Stimulated activated CD8-positive, alpha-beta memory T cell treated with anti-CD3 and anti-CD28 coated beads, Interleukin-15, amount 100 ng/mL, for 48 hours (primary cell): ENCODE measurements around the gene CLSTN1.

Source experiments
- DNase-seq, 2 donors: peaks; one replicate each; pipeline ENCODE4 v3.0.0-alpha.2; 2020; ENCODE audit warnings: low read depth in 2 of 2

Gene CLSTN1

DNA sequence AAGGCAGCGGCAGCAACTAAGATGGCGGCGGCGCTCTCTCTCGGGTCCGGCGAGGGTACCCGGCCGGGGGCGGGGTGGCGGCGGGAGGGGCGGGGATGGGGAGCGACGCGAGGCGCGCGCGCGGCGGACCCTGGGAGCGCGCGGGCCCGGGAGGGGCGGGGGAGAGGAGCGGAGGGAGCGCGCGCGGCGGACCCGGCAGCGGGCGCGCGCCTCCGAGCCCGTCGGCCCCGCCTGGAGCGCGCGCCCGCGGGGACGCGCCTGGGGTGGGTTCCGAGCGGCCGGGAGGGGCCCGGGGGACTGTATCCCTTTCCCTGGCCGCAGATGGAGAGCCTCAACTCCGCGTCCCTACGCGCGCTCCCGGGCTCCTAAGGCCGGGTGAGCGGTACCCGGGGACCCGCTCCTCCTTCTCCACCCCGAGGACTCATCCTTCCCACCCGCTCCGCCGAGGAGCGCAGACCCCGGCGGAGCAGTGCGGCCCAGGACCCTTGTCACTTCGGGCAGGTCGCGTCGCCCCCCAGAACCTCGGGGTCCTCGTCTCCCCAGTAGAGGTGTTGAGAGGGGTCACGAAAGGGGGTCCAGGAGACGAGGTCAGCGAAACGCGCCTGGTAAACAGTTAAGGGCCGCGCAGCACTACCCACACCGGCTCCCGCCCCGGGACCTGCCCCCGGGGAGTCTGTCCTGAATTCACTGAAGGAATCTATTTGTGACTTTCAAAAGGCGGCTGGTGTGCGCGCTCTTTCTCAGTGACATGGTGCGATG is at the start of gene CLSTN1:
Gene CLSTN1, minus strand, starts transcription at position 23 of the 759 bp plus-strand sequence. CDS start 232 bp downstream, outside the sequence.
- peak; percentile 80 to 82 for DNase-seq

DNA sequence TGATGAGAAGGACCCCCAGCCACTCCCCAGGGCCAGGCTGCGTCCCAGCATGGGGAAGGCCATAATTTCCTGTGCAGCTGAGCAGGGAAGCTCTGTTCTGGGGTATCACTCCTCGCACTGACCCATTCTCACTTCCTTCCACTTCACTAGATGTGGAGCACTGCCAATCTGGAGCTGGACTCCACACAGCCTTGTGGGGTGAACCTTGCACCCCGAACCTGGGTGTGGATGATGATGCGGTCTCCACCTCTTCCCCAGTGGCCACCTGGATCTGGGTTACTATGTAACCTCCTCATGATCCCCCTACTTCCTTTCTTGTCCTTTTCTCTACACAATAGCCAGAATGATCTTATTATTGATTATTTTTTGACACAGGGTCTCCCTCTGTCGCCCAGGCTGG is 49.6 kb upstream of the CLSTN1 start:
- no peak for DNase-seq

DNA sequence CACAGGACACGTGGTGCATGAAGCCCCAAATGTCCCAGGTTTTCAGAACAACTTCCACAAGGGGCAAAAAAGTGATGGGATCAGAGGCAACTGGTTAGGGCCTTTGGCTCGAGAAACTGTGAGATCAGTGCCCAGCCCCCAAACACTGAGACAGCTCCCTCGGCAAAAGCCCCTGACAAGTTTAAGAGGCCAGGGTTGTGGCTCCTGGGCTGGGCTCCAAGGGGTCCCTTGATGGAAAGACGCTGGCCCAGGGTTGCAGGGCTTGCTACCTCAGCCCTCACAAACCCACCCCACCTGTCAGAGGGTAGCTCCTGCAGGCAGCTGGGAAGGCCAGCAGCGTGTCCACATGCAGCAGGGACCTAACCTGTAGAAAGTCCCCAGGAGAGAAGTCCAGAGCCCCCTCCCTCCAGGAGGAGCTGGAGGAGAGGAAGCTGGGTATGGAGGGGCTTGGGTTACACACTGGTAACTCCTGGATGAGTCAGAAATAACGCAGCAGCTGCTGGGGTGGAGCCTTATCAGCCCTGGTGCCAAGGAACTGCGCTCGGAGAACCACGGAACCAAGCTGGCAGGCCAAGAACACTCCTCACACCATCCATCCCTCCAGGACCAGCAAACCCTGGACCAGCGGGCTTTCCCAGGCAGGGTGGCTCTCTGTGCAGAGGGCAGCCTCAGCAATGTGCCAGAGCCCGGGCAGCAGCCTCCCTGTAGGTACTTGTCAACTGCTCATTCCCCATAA is 48.8 kb upstream of the CLSTN1 start:
- DNase-seq, result no peak

DNA sequence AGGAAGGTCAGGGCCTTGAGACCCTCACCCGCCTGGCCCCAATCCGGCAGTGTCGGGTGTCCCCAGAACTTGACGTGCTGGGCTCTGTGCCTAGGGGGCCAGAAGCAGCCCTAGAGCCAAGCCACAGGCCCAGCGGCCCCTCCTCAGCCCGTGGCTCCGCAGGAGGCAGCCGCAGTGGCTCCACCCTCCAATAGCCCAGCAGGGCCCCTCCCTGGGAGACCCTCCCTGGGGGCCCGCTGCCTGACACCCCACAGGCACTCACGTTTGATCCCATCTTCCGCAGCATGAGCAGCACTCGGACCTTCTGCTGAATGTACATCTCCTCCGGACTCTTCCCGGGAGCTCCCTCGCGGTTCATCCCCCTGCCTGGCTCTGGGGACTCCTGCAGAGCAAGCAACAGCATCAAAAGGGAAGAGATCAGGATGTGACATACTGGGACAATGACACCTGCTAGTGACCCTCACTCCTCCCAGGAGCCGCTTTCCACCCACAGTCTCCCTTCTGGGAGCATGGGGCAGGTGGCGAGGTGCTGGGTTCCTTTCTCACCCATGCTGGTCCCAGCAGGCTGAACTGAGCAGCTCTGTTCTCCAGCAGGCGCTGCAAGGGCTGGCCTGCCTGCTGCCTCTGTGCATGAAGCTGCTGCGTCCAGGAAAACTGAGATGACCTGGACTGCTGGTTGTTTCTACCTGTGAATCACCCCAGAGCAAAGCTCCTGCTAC is 48.1 kb upstream of the CLSTN1 start:
- DNase-seq, result no peak

DNA sequence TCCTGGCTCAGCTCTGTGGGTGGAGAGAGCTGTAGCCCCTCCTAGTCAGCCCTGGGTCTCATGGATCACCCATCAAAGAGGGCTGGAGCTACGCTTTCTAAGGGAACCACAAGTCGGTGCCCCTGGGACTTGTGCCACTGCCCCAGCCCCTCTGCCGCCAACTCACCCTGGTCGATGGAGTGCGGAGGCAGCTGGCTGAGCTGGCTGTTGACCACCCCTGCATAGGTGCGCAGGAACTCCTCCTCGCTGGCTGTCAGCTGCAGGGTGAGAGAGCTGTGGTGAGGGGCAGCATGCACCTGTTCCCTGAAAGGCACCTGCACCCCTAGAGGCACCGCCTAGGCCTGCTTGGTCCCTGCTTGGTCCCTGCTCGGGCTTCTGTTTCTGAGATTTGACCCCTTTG is 47.3 kb upstream of the CLSTN1 start:
- no peak for DNase-seq

DNA sequence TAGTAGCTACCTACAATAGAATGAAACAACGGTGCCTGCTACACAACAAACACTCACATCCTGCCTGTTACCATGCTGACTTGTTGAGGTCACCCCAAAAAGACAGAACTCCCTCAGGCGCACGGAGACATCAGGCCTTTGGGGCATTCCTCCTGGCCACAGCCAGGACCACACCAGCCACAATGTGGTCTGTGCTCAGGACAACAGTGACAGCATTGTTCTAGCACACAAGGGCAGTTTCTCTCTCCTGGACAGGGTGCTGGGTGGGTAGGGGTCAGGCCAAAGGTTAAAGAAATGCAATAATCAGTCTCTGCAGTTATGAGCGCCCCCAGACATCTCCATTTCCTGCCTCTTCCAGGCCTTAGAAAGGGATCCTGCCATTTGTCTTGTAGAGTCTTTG is 46.8 kb upstream of the CLSTN1 start:
- DNase-seq, result no peak

DNA sequence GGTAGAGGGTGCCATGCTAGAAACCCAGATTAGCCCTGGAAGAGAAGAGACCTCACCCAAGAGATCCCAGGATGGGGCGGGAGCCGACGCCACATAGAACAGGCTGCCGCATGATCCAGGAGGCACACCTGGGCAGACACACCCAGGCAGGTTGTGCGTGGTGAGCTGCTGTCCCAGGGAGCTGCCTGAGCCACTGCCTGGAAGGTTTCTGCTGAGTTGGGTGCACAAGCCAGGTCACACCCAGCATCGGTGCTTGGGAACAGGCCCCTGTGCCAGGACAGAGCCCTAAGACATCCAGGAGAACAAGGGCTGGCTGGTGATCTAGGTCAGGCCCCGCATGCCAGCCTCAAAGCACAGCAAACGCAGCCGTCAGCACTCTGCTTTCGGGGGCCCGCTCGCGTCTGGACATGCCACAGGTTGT is 46.1 kb upstream of the CLSTN1 start:
- DNase-seq, result no peak

DNA sequence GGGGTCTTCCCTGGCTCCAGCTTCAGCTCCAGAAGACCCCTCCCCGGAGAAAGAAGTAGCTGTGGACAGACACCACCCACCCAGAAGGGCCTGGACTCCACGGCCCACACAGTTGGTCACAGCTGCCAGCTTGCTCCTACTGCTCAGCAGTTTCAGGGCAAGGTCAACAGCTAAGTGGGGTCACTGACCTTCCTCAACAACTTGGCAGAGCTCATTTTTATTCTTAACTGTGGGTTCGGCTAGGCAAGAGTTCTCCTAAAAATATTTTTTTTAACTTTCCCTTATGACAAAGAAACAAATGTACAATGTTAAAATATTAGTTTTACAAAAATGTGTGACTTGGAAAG is 44.5 kb upstream of the CLSTN1 start:
- DNase-seq, result no peak

DNA sequence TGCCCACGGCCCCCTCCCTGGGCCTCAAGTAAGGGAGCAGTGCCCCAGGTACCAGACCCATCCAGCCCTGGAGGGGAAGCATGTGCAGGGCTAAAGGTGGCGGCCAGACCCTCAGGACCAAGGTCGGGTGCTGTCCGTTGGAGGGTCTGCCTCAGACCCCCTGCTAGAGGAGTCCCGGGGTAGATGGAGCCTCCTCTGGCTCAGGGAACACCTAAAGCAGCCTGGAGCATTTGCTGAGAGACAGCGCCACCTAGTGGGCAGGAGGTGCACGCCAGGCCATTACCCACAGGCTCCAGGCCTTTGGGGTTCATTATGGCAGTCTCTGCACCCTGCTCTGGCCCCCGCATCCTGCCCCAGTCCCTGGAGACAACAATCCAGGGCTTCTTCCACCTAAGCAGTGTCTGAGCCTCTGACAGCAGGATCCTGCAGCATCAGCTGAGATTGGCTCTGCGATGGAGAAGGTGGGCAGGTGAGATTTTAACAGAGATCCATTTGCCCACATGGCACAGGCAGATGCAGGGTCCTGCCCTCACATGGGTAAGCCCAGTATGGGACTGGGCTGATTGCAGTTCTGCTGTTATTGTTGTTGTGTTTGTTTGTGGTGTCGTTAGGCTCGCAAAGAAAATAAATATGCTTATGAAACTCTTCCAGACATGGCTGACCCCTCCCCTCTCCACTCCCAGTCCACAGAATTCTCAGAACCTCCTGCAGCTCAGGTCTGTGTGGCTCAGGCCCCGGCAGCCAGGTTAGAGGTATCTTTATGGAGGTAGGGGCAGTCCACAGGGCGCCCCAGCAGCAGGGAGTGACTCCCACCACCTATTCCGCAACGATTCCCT is 43.9 kb upstream of the CLSTN1 start:
- DNase-seq, result peak; percentile 67 to 70

DNA sequence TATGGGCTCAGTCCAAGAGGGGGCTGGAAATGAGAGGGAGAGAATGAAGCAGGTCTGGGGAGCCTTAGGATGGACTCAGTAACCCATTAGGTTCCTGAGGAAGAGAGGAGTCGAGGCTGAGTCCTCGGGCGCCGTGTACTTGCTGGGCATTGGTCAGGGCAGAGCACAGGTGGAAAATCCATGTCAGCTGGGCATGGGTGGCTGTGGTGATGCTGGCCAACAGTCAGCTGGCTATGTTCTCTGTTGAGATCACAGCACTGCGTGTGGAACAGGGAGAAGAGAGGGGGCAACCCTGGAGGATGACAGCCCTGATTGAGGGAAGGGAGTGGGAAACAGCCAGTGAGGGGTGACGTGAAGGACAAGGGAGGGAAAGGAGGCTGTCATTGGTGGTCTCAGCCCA is 43.1 kb upstream of the CLSTN1 start:
- DNase-seq, result no peak

DNA sequence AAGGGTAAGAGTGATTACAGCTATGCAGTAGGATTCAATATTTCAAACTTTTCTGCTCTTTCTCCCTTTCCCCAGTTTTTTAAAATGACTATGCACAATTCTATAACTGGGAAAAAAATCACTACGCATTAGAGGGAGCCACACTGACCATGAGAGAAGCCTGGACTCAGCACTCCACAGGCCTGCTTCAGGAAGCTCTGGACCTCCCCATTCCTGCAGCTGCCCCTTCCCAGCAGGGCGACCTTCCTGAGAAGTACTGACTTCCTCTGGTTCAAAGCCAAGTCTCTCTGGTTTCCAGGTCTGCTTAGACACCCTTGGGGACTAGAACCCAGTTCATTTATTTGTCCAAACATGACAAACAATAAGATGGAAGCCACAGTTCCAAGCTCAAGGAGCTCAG is 42.0 kb upstream of the CLSTN1 start:
- no peak for DNase-seq

DNA sequence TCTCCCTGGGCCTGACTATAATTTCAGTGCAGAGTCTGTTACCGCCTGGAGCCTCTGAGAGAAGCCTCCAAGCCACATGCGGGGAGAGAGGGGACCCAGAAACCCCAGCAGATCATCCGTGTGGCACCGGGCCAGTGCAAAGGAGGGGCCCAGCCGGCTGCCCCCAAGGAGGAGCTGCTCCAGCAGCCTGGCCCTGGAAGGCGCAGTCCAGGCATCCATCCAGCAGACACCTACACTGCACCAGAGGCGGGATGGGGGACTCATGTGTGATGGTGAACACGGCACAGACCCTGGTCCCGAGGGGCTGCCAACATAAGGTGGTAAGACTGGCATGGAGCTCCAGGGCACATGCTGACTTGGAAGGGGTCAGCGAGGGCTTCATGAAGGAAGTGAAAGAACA is 39.6 kb upstream of the CLSTN1 start:
- DNase-seq, result no peak

DNA sequence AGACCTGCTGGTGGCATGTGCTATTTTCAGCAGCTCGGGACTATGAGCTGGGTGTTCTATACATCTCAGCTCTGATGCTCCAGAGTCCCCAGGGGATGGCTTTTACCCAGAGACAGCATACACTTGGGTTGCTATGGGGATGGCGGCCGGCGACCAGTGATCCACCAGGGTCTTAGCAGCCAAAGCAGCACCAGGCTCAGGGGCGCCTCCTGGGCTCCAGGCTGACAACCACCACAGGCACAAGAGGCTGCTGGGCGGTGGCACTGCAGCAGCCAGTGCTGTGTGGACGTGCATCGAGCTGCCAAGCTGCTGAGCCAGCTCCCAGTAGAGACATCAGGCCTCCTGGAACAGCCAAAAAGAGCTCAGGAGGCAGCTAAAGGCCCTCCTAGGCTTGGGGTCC is 37.6 kb upstream of the CLSTN1 start:
- DNase-seq, result no peak

DNA sequence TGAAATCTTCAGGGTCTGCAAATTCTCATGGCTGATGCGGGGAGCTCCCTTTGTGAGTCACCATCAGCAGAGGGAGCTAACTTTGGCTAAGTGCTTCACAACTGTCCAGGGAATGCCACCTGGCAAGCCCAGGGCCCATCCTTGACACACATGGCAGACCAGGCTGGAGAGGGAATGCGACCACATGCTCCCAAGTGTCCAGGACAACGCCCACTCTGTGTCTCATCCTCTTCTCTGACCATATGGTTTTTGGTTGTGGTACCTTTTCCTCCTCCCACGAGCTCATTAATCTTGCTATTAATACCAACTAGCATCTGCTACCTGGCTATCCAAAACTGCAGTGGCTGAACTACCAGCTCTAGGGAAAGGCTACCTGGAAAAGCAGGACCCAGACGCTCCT is 37.1 kb upstream of the CLSTN1 start:
- DNase-seq, result no peak

DNA sequence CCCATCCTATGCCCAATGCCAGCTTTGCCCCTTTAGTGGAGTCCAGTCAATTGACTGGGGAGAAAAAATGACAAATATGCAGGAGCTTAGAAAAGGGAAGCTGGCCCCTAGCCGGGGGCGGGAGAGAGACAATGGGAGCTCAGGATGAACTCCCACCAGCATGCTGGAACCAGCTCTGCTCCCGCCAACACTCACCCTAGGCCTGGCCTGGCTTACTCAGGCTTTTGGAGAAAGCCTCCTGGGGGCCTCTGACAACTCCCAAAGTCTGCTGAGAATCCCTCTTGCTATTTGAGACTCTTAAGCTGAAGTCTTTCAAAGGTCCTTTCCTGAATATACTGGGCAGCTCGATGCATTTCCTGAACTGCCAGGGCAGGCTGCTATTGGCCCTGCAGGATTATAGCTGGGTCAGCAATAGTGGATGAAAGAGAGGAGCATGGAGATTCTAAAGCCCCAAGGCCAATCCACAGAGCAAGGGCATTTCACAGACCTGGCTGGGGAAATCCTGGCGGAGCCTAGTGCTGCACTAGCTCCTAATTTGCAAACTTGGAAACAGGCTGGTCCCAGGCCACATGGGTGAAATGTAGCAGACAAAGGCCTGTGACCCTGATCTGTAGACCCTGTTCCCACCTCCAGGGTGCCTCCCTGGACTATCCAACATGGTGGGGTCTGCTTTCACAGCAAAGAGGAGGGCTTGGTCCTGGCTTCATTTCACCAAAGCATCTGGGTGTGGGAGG is 35.7 kb upstream of the CLSTN1 start:
- DNase-seq, result no peak

DNA sequence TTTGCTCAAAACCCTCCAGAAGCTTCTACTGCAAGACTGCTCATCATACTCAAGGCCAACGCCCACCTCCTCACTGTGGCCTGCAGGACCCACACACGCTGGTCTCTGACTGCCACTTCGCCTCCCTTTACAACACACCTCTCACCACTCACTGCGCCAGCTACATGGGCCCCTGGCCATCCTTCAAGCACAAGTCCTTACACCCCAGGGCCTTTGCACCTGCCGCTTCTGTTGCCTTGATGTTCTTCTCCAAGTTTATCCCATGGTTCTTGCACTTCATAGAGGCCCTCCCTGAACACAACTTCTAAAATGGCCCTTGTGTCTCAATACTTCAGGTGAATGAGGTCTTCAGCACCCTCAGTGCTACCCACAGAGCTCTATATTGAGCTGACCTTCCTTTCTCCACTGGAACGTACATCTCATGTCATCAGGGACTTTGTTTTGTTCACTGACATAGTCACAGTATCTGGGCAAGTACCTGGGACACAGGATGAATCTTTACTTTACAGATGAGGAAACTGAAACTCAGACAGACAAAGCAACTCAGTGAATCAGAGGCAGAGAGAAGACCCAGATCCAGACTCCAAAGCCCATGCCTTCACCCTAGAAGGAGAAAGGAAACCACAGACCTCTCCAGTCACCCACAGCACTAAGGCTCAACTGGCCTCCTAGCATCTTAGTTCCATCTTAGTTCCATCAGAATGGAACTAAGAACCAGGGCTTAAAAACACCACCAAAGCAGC is 34.7 kb upstream of the CLSTN1 start:
- DNase-seq, result no peak

DNA sequence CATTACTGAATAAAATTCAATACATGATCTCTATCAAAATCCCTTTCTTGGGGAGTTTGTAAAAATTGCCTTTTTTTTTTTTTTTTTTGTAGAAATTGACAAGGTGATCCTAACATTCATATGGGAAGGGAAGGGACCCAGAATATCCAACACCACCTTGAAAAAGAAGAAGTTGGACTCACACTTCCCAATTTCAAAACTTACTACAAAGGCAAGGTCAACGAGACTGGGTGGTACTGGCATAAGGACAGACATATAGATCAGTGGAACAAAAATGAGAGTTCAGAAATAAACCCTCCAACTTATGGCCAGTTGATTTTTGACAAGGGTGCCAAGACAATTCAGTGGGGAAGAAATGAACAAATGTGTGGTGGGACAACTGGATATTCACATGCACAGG is 31.4 kb upstream of the CLSTN1 start:
- DNase-seq, result no peak

DNA sequence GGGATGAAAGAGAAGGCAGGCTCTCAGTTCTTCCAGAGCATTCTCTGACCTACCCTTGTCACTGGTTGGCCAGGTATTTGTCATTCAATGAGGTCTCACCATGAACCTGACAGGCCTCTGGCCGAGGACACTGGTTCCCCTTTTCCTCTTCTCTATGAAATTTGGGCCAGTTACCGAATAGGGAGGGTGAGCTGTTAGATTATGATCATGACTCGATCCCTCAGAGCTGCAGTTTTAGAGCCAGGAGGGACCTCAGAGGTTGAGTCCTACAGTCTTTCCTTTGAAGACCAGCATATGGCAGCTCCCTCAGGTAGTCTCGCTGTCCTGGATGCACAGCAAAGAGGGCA is 29.5 kb upstream of the CLSTN1 start:
- no peak for DNase-seq

DNA sequence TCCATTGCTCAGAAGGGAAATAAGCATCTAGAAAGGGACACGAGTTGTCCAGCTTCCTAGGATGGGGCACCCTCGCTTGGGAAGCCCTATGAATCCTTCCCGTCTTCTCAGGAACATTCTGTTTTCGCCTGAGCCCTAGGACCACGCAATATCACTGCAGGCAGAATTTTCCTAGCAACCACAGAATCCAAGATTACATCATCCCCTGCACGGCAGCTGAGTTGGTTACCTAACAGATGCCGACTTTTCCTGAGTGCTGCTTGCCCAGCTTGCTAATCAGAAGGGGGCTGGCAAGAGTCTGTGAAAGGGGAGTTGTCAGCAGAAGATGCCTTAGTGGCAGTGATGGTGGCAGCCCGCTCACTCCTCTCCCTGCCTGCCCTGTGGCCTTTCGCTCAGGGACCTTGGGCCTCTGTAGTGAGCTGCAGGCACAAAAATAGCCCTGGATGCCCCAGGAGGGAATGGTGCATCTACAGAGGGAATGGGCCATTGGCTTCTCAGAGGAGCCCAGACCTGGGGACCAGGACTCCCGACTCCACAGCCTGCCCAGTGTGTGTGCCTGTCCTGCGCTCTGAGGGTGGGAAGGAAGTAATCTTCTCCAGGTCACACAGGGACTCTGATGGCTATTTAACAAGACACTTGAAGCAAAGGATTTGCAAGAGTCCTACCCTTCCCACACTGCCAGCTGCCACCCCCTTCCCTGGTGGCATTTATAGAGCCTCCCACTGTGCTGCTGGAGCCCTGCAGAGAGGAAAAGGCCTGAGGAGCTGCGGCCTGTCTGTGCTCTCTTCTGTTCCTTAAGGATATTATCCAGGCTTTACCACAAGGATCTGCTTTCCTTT is 28.9 kb upstream of the CLSTN1 start:
- DNase-seq, result no peak

DNA sequence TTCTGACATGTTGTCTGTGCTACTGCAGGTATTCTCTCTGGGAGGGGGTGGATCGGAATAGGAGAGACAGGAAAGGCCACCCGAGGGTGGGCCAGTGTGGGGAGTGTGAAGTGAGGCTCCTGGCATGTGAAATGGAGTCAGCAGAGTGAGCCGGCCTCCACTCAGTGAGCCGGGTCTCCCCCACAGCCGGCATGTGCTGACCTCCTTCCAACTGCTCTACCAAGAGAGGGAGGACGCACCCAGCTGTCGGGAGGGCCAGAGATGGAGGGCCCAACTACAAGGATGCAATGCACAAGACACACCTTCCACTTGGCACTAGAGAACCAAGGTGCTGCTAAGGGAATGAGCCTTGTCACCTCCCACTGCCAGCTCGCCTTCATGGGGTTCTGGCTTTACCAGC is 28.2 kb upstream of the CLSTN1 start:
- no peak for DNase-seq
